ELF-1 (cell line): ENCODE measurements around the gene ALK.

Experiments used
- DNase-seq: peaks from one replicate; pipeline ENCODE4 v3.0.0-alpha.2; 2016; ENCODE audit warnings: low read depth, low spot score

ALK gene

GRCh38 chr2:29902356-29902755 lies 19.0 kb downstream of the ALK start:
- peak; percentile 51 for DNase-seq

GRCh38 chr2:29900971-29901633 lies 20.3 kb downstream of the ALK start:
- DNase-seq = peak; percentile 23

GRCh38 chr2:29898999-29899398 lies 22.4 kb downstream of the ALK start:
- DNase-seq = no peak

DNA sequence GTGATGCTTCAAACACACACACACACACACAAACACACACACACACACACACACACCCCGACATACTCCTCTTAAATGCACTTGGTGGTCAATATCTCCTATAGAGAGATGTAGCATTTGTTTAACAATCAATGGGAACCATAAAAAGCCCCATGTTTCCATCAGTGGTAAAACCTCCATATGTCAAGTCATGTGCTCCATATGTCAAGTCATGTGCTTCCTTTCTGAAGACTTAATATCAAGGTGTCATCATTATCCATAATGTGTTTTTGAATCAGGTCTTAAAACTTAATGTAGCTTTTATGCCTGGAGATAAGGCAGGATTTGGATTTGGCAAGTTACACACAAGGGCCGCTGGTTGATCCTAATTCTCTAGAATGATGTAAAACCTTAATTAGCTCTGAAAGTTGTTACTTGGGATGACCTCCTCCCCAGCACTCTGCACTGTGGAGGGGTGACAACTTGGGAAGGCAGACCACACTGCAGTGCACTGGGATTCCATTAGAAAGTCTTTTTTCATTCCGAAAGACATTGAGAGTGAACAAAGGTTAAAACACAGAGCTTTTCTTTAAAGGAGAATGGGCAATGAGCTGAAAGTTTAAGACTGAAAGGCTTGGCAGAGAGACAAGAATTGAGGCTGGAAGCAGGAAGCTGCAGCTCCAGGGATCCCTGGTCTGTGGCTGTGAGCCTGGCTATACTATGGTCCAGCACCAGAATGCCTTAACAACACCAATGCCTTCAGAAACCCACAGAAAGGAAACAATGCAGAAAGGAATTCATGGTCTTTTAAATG lies 26.4 kb downstream of the ALK start:
- DNase-seq = no peak

- DNase-seq = no peak
Observed at GRCh38 chr2:29892585-29893259, 28.7 kb downstream of the ALK start.

DNA sequence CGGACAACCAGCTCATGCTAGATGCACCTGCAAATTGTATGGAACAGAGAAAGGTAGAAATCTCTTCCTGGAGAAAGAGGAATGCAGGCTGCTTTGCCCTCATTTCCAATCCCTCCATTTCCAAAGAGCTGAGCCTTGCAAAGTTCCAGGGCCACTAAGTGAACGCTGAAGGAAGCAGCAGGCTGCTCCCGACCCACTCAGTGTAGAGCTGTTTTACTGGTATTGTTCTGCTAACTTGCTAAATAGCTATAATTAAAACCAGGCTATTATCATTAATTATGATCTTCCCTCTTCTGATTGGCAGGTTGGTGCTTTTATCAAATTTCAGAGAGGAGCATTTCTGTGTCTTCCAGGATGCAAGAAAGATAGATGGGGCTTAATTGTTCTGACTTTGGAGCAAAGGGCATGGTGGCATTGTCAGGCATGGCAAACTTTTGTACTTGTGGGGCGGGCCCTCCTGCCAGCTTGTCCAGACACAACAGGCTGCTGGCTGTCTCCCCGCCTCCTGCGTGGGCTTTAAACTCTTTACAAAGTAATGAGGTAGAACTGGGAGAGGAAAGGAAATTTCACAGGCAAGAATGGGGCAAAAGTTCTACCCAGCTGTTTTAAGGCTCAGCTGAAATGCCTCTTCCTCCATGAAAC lies 40.2 kb downstream of the ALK start:
- no peak for DNase-seq

GRCh38 chr2:29880084-29880483 lies 41.3 kb downstream of the ALK start:
- no peak for DNase-seq

DNA sequence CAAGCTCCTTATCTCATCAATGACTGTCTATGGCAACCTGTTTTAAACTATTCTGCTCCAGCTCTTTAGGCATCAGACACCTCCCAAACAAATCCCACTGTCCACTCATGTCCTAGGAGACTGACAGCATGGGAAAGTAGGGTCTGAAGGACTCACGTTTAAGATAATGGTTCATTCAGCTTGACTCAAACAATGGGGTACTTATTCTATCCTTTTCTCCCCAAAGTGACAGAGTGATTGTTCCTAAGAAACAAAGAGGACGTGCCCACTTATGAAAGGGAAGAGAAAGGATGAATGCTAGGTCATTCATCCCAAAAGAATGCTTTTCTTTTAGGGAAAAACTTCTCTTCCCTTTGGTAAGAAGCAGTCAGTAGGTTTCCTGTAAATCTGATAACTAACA lies 41.9 kb downstream of the ALK start:
- no peak for DNase-seq

DNA sequence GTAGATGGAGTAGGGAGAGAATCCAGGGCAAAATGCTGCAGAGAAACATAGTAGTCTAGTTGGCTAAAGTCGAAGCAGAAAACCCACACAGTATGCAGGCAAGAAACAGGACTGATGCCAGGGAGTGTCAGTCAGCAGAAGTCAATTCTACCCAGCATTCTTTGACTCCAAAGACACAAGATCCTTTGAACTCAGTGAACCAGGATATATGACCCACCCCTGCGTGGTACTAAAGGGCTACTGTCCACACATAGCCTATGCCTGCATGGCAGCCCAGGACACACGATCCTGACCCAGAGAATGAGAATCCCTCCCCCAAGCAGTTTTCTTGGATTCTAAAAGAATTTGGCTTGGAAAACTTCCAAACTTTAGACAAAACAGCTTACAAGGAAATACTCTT lies 42.5 kb downstream of the ALK start:
- DNase-seq = no peak

DNA sequence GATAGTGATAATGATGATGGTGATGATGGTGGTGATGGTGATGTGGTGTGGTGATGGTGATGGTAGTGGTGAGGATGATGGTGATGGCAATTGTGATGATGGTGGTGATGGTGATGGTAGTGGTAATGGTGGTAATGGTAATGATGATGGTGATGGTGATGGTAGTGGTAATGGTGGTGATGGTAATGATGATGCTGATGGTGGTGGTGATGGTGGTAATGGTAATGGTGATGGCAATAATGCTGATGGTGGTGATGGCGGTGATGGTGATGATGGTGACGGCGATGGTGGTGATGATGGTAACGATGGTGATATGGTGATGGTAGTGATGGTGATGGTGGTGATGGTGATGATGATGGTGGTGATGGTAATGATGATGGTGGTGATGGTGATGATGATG lies 45.0 kb downstream of the ALK start:
- DNase-seq = no peak

- DNase-seq = no peak
Observed at GRCh38 chr2:29874745-29875144, 46.6 kb downstream of the ALK start.

GRCh38 chr2:29872870-29873269 lies 48.5 kb downstream of the ALK start:
- no peak for DNase-seq

- DNase-seq = no peak
Observed at GRCh38 chr2:29871541-29871940, 49.8 kb downstream of the ALK start.

GRCh38 chr2:29865512-29865911 lies 55.9 kb downstream of the ALK start:
- DNase-seq = no peak

DNA sequence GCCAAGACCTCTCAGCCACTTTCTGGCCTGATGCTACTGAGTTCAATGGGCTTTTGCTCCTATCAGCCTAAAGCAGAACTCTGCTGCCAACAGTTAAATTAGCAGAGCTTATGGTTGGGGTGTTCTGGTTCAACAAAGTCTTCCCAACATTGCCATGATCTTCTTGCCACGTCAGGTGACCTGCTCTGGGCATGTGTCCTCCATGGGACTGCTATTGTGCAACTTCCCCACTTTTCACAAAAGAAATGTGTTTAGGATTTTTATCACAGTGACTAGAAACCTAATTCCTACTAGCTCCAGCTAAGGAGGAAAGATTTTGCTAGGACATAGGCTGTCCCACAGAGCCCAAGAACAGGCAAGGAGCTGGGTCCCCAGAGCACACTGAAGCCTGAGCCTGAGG lies 56.4 kb downstream of the ALK start:
- DNase-seq = no peak

- no peak for DNase-seq
Observed at GRCh38 chr2:29855924-29856639, 65.3 kb downstream of the ALK start.

- no peak for DNase-seq
Observed at GRCh38 chr2:29850794-29851193, 70.6 kb downstream of the ALK start.

GRCh38 chr2:29848566-29849310 lies 72.6 kb downstream of the ALK start:
- DNase-seq = no peak

- DNase-seq = no peak
Observed at GRCh38 chr2:29847886-29848285, 73.5 kb downstream of the ALK start.

DNA sequence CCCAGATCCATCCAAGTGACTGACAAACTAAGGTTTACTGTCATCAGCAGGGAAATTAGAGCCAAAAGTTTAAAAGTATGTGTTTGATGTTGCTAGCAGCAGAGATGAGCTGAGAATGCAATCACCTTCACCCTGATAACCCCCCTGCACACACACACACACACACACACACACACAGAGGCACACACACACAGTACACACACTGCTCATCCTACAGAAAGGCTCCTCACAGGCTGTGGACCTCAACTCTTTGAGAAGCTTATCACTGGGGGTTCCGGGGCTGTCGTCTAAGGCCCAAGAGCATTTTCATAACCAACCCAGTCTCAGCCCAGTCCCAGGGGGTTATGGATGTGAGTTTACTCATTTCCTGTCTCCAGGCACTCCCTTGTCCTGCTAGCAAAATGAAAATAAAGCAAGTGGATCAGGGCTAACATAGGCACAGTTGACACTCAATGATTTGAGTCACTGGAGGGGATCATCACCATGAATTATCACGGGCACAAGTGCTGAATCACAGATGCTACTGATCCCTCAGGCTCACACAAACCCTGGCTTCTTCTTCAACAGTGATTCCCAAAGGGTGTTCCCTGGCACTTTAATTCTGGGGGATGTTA lies 76.6 kb downstream of the ALK start:
- DNase-seq = no peak
